Stimulated activated memory B cell treated with anti-CD40 and anti-IgM and Interleukin-4, amounts not matched to agents 10 μg/mL and 1 μg/mL and 100 μg/mL, for 72 hours (primary cell): Measurements from ENCODE around the gene BAD.
A peak's percentile ranks its signal among the peaks of the same experiment; 100 is the strongest.

Experiments used
- ATAC-seq: fragments of 150-1000 bp; cut with Tn5 transposase; 2 replicates; pipeline ENCODE4 v1.10.0; 2021
- H3K27ac Mint-ChIP-seq: one replicate; pipeline ENCODE4 v1.8.0; 2022; ENCODE audit warnings: mild to moderate bottlenecking, mixed read lengths
- H3K27me3 Mint-ChIP-seq: one replicate; pipeline ENCODE4 v1.8.0; 2022; ENCODE audit warnings: mixed read lengths
- H3K36me3 Mint-ChIP-seq: one replicate; pipeline ENCODE4 v1.8.0; 2022; ENCODE audit warnings: mixed read lengths
- H3K4me1 Mint-ChIP-seq: one replicate; pipeline ENCODE4 v1.8.0; 2022; ENCODE audit warnings: mixed read lengths
- H3K4me3 Mint-ChIP-seq: one replicate; pipeline ENCODE4 v1.8.0; 2022; ENCODE audit warnings: mild to moderate bottlenecking, moderate library complexity, mixed read lengths
- H3K9me3 Mint-ChIP-seq: one replicate; pipeline ENCODE4 v1.8.0; 2022; ENCODE audit warnings: mixed read lengths

Gene BAD

DNA sequence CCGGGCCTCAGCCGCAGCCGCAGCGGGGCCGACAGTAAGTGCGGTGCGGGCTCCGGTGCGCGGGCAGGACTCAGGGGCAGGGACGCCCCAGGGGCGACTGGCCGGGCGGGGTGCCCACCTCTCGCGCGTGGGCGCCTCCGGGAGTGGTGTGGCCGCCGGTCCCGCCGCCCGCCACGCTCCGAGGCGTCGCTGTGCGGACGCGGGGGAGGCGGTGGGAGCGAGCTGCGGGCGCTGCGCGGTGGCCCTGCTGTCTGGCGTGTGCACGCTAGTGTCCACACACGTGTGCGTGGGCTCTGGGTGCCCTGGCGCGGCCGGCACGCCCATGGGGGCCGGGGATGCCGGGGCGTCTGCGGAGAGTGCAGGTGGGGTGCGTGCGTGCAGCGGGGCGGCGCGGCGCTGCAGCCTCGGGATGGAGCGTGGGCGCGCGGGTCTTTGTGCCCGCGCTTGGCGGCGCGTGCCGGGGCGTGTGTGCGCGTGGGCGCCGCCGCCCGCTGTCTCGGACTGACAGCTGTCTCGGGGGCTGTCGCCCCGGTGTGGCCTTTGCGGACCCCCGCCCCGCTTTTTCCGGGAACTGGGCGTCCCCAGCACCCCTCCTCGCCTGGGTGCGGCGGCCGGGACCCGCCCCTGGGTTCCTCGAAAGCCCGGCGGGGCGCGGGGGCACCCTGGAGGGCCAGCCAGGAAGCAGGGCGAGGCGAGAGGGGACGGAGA, 7.4 kb upstream of the BAD start:
- Mint-ChIP-seq H3K4me1 (peaks cover 16% of the 10 kb centered on the region), H3K27me3 (peaks cover 61% of the 10 kb centered on the region), H3K4me3 (peak overlapping the region; percentile 68), H3K9me3 (no peaks in the 10 kb centered on the region), H3K36me3 (peaks cover 17% of the 10 kb centered on the region), H3K27ac (no peak overlapping the region)
- peak; percentile 47 for ATAC-seq

DNA sequence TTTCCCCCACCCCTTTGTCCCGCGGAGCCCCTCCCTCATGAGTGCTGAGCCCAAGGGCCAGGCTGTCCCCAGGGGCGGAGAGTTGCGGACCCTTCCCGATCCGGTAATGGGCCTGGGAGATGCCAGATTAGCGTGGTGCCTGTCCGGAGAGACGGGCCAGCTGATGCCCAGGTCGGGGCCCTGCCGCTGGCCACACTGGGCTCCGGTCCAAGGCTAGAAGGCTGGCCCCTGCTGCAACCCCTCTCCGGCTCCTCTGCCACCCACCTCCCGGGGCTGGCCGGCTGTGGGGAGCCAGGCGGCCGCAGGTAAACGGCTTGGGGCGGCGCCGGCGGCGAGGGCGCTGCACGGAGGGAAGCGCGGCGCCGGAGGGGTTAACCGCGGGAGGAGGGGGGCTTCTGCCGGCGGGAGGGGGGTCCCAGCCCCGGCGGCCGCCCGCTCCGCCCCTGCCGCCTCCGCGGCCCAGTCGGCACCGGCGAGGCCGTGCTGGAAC, 6.8 kb upstream of the BAD start, which contains the start of gene KCNK4:
KCNK4 (plus strand) TSS at position 41 of the 490 bp plus-strand sequence. CDS start 1,717 bp downstream, outside the sequence.
- H3K9me3 Mint-ChIP-seq: no peaks in the 10 kb centered on the region
- H3K36me3 Mint-ChIP-seq: peaks cover 17% of the 10 kb centered on the region
- peaks cover 55% of the 10 kb centered on the region for H3K27me3 Mint-ChIP-seq
- peak within 1 kb of the TSS; percentile 71 for H3K4me3 Mint-ChIP-seq
- H3K27ac Mint-ChIP-seq: peak within 1 kb of the TSS; percentile 49
- H3K4me1 Mint-ChIP-seq: peaks cover 22% of the 10 kb centered on the region
- ATAC-seq: no peak

DNA sequence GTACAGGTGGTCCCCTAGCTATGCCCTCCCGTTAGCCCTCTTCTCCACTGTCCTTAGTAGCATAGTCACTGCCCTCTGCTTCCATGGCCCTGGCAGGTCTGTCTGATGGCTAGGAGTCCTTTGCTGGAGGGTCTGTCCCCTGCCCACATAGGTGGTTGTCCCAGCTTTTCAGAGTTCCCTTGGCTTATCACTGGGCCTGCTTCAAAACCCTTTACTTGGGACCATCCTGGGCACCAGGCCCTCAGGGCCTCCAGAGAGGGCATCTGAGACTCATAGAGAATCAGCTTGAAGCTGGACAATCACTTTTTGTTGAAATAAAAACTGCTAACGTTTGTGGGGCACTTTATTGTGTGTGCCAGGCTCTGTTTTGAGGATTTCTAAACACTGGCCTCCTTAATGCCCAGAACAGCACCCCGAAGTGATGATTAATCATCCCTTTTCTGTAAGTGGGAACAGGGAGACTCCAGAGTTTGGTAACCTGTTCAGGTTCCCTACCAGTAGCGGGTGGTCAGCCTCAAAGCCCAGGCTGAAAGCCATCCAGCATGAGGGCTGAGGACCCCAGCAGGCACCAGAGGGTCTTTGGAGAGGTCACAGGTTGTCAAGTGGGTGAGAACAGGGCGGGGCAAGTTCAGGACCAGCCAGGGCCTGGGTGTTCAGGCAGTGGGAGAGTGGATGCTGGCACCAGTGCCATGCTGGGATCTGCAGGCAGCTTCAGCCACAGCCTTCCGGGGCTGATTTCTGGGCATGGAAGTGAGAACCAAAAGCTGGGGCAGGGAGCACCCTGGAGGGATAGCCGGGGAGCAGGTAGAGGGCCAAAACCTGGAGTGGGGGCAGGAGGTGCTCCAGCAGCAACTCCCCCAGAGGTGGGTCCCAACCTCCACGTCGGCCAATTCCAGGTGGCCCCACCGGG, 6.1 kb upstream of the BAD start:
- H3K4me3 Mint-ChIP-seq: peak overlapping the region; percentile 71
- H3K36me3 Mint-ChIP-seq: peaks cover 17% of the 10 kb centered on the region
- H3K27me3 Mint-ChIP-seq: peaks cover 48% of the 10 kb centered on the region
- peaks cover 25% of the 10 kb centered on the region for H3K4me1 Mint-ChIP-seq
- no peaks in the 10 kb centered on the region for H3K9me3 Mint-ChIP-seq
- no peak for ATAC-seq
- H3K27ac Mint-ChIP-seq: peak overlapping the region; percentile 49

DNA sequence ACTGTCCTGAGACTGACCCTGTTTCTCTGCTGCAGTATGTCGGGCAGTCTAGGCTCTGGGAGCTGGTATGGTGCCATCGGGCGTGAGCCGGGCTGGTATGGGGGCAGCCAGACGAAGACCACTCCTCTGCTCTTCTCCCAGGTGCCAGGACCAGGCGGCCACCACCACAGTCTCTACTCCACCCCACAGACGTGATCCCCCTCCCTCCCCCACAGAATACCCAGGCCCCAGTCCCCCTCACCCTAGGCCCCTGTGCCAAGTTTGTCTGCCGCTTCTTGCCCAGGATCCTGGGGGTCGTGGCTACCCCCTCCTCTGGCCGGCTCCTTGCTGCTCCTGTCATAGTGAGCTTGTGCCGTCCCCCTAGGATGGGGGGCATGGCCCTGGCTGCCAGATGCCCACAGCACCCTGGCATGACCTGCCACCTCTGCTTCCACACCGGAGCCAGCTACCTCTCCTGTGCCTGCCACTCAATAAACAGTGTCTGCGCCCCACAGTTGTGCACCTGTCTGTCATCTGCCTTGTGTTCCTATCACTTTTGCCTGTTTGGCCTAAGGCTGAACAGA, 4.6 kb upstream of the BAD start:
- Mint-ChIP-seq H3K36me3 (peaks cover 17% of the 10 kb centered on the region), H3K9me3 (no peaks in the 10 kb centered on the region), H3K27ac (no peak overlapping the region), H3K4me3 (no peak overlapping the region), H3K27me3 (peaks cover 32% of the 10 kb centered on the region), H3K4me1 (peaks cover 27% of the 10 kb centered on the region)
- ATAC-seq: no peak

DNA sequence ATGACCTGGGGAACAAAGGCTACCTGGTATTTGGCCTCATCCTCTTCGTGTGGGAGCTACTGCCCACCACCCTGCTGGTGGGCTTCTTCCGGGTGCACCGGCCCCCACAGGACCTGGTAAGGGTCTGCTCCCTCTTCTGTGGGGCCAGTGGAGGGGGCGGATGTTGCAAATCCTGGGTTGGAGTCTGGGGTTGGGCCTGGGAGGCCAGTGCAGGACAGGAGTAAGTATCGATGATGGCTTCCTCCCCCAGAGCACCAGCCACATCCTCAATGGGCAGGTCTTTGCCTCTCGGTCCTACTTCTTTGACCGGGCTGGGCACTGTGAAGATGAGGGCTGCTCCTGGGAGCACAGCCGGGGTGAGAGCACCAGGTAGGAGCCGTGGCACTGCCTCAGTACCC, 3.9 kb upstream of the BAD start:
- no peaks in the 10 kb centered on the region for H3K9me3 Mint-ChIP-seq
- H3K4me3 Mint-ChIP-seq: no peak overlapping the region
- no peak for ATAC-seq
- H3K36me3 Mint-ChIP-seq: peaks cover 17% of the 10 kb centered on the region
- H3K4me1 Mint-ChIP-seq: peaks cover 34% of the 10 kb centered on the region
- H3K27me3 Mint-ChIP-seq: peaks cover 25% of the 10 kb centered on the region
- no peak overlapping the region for H3K27ac Mint-ChIP-seq

DNA sequence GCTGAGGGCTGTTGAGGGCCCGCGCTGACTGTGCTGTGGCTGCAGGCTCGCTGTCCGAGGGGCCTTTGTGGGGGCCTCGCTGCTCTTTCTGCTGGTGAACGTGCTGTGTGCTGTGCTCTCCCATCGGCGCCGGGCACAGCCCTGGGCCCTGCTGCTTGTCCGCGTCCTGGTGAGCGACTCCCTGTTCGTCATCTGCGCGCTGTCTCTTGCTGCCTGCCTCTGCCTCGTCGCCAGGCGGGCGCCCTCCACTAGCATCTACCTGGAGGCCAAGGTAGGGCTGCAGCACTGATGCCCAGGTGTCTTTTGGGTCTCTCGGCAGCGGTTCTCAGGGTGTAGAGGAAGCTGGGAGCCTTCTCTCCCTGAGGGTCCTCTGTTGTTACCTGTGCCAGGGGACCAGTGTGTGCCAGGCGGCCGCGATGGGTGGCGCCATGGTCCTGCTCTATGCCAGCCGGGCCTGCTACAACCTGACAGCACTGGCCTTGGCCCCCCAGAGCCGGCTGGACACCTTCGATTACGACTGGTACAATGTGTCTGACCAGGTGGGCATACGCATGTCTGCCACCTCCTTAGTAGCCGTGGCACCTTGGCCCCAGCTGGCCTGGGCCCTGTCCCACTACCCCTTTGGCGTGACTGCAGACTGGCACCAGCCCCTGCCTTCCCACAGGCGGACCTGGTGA, 3.3 kb upstream of the BAD start:
- H3K27me3 Mint-ChIP-seq: peaks cover 20% of the 10 kb centered on the region
- no peak overlapping the region for H3K4me3 Mint-ChIP-seq
- no peak overlapping the region for H3K27ac Mint-ChIP-seq
- peaks cover 39% of the 10 kb centered on the region for H3K4me1 Mint-ChIP-seq
- ATAC-seq: no peak
- H3K36me3 Mint-ChIP-seq: peaks cover 20% of the 10 kb centered on the region
- H3K9me3 Mint-ChIP-seq: no peaks in the 10 kb centered on the region

DNA sequence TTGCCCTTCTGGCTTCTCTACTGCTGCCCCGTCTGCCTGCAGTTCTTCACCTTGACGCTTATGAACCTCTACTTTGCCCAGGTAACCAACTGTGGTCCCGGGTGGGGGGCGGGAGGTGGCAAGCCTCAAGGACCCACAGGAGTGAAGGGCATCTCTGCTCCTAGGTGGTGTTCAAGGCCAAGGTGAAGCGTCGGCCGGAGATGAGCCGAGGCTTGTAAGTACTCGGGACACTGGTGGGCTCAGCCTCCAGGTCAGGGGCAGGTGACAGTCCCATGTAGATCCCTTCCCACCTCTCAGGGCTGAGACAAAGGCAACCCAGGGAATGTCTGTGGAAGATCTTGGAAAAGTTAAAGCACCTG, 2.3 kb upstream of the BAD start:
- Mint-ChIP-seq H3K27ac (peak overlapping the region; percentile 65), H3K9me3 (no peaks in the 10 kb centered on the region), H3K27me3 (peaks cover 13% of the 10 kb centered on the region), H3K4me3 (peak overlapping the region; percentile 94), H3K4me1 (peaks cover 39% of the 10 kb centered on the region), H3K36me3 (peaks cover 27% of the 10 kb centered on the region)
- ATAC-seq: no peak

DNA sequence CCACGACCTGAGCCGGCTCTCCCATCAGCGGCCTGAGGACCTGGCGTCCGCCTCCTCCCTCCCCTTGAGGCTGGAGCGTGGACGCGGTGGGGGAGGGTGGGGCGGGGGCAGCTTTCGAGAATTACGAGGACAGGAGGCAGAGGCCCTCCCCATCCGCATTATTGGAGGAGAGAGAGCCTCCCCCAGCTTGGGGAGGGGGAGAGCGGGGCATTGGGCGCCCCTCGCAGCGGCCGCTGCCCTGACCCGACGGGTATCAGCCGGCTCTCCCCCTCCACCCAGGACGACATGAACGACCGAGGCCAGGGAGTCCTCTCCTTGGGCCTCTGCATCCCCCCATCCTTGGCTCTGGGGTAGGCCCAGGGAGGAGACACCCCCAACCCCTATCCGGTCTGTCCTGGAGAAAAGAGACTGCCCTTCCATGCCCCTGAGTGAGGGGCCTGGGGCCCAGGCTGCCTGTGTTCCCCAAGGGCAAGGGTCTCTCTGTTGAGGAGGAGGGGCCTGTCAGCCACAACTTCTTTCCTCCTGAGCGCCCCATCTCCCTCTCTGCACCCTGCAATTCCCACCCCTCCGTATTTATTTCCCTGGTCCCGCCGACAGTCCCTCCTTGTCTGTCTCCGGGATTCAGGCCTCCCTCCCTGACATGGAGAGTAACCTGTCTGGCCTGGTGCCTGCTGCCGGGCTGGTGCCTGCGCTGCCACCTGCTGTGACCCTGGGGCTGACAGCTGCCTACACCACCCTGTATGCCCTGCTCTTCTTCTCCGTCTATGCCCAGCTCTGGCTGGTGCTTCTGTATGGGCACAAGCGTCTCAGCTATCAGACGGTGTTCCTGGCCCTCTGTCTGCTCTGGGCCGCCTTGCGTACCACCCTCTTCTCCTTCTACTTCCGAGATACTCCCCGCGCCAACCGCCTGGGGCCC, 1.7 kb upstream of the BAD start:
- ATAC-seq: peak; percentile 0
- peaks cover 33% of the 10 kb centered on the region for H3K36me3 Mint-ChIP-seq
- peaks cover 42% of the 10 kb centered on the region for H3K4me1 Mint-ChIP-seq
- peak overlapping the region; percentile 94 for H3K4me3 Mint-ChIP-seq
- H3K9me3 Mint-ChIP-seq: no peaks in the 10 kb centered on the region
- peak overlapping the region; percentile 93 for H3K27ac Mint-ChIP-seq
- H3K27me3 Mint-ChIP-seq: peaks cover 12% of the 10 kb centered on the region

DNA sequence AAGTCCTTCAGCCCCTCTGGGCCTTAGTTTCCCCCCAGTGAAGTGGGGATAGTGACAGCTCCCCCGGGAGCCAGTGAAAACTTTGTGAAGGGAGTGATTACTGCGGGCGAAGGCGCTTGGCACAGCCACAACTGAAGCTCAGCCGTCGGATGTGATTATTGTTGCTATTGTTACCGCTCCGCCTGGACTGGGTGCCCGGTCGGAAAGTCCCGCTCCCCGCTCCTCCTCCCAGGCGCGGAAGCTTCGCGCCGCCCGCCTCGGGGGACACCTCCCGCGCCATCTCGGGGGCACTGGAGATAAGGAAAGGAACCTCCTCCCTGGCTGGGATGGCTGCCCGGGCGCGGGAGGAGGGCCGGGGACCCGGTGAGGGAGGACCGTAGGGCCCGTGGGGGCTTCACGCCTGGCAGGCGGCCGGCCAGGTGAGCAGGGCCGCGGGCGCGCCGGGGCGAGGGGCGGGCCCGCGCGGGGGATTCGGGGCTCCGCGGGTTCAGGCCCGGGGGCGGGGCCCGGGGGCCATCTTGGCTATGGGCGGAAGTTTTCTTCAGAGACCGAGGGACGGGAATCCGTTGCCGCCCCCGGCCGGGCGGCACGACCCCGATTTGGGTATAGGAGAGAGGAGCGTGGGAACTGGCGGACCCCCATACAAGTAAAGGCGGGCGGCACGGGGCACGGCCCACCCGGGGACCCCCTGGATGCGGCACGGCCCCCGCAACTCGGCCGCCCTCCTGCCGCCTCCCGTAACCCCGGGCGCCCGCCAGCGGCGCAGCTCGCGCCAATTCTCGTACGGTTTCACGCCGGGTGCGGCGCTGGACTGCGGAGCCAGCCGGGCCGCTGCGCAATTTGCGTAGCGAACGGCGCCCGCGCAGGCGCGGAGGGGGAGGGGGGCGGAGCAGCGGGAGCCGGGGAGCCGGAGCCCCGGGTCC, 758 bp upstream of the BAD start, which contains the start of gene GPR137:
GPR137 (plus strand) TSS at position 887 of the 923 bp plus-strand sequence. CDS start 677 bp downstream, outside the sequence.
- Mint-ChIP-seq H3K4me1 (peaks cover 35% of the 10 kb centered on the region), H3K4me3 (peak within 1 kb of the TSS; percentile 94), H3K27ac (peak within 1 kb of the TSS; percentile 93), H3K36me3 (peaks cover 27% of the 10 kb centered on the region), H3K9me3 (no peaks in the 10 kb centered on the region), H3K27me3 (peaks cover 2% of the 10 kb centered on the region)
- peak; percentile 84 for ATAC-seq

DNA sequence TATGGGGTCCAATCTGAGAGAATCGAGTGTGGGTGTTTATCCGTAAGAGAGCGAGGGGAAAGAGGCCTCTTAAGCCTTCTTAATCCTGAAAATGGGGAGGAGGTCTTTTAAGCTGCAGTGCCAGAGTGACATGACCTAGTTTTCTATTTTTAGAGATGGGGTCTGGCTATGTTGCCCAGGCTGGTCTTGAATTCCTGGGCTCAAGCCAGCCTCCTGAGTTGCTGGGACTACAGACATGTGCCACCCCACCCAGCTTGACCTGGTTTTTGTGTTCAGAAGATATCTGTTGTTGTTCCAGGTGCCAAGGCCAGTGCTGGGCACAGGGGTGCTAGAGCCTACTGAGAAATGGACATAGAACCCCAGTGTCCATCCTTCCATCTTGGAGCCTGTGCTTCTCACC, 1.4 kb downstream of the BAD start:
- Mint-ChIP-seq H3K9me3 (no peaks in the 10 kb centered on the region), H3K4me3 (peak overlapping the region; percentile 66), H3K4me1 (peaks cover 35% of the 10 kb centered on the region), H3K36me3 (peaks cover 26% of the 10 kb centered on the region), H3K27me3 (no peaks in the 10 kb centered on the region), H3K27ac (peak overlapping the region; percentile 93)
- no peak for ATAC-seq

DNA sequence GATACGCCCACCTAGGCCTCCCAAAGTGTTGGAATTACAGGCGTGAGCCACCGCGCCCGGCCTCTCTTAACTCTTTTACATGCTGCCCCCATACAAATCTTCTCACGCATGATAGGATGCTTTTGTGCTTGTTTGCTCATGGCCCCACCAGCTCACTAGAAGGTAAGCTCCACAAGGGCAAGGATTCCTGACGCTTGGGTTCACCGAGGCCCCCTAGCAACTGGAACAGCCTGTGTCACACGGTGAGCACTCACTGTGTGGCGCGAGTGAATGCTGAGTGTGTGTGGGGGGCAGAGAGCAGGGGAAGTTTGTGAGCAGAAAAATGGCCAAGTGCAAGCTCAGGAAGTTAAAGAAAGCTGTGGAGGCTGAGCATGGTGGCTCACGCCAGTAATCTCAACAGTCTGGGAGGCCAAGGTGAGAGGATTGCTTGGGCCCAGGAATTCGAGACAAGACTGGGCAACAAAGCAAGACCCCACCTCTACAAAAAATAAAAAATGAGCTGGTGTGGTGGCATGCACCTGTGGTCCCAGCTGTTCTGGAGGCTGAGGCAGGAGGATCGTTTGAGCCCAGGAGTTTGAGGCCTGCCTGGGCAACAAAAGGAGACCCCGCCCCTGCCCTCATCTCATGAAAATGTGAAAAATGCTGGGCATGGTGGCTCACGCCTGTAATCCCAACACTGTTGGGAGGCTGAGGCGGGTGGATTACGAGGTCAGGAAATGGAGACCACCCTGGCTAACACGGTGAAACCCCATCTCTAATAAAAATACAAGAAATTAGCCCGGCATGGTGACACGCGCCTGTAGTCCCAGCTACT, 2.3 kb downstream of the BAD start:
- no peak overlapping the region for H3K4me3 Mint-ChIP-seq
- peaks cover 26% of the 10 kb centered on the region for H3K36me3 Mint-ChIP-seq
- no peak overlapping the region for H3K27ac Mint-ChIP-seq
- no peak for ATAC-seq
- no peaks in the 10 kb centered on the region for H3K9me3 Mint-ChIP-seq
- peaks cover 35% of the 10 kb centered on the region for H3K4me1 Mint-ChIP-seq
- H3K27me3 Mint-ChIP-seq: no peaks in the 10 kb centered on the region

DNA sequence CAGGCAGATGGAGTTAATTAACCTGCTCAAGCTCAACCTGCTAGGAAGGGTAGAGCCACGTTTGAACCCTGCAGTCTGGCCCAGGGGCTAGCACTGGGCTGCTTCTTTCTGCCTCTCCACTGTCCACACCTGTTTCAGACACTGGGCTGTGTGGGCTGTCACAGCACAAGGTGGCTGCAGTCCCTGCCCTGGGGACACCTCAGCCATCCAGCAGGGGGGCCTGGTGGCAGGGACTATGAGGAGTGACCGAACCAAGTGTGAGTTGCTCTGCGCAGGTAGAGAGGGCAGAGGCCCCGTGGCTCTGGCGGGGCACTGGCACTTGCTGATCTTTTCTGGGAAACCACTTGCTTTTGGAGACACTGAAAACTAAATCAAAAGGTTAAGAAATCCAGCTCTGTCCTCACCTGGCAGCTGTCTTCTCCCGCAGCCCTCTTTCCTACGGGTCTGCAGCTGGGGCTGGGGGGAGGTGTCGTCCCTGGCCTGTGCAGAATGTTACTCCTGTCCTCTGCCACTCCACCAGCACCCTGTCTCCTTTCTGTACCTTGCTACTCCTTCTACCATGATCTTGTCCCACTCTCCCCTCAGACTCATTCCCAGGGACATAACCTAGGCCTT, 5.8 kb downstream of the BAD start:
- H3K27ac Mint-ChIP-seq: no peak overlapping the region
- H3K36me3 Mint-ChIP-seq: peaks cover 26% of the 10 kb centered on the region
- peaks cover 18% of the 10 kb centered on the region for H3K4me1 Mint-ChIP-seq
- H3K4me3 Mint-ChIP-seq: no peak overlapping the region
- ATAC-seq: no peak
- no peaks in the 10 kb centered on the region for H3K9me3 Mint-ChIP-seq
- no peaks in the 10 kb centered on the region for H3K27me3 Mint-ChIP-seq
